Chondrocyte (in vitro differentiated cells): ENCODE data around the gene UNC5A. TPM values are rescaled to one million over a fixed set of nuclear protein-coding genes. Genes with fewer than 3 reads are reported as not detected.

Experiments
- DNase-seq: peaks from one replicate; pipeline ENCODE4 v3.0.0; 2021; ENCODE audit warnings: mixed read lengths, low spot score
- H3K27ac Mint-ChIP-seq: one replicate; pipeline ENCODE4 v1.8.0; 2021; ENCODE audit warnings: mild to moderate bottlenecking, moderate library complexity, mixed read lengths; ENCODE audit not compliant: unreplicated experiment
- H3K27me3 Mint-ChIP-seq: 2 replicates; pipeline ENCODE4 v1.8.0; 2021; ENCODE audit warnings: low read depth, mixed read lengths
- H3K36me3 Mint-ChIP-seq: 2 replicates; pipeline ENCODE4 v1.8.0; 2021; ENCODE audit warnings: low read depth, mixed read lengths
- H3K4me1 Mint-ChIP-seq: 2 replicates; pipeline ENCODE4 v1.8.0; 2021; ENCODE audit warnings: low read depth, mild to moderate bottlenecking, mixed read lengths
- H3K4me3 Mint-ChIP-seq: one replicate; pipeline ENCODE4 v1.8.0; 2021; ENCODE audit warnings: mild to moderate bottlenecking, moderate library complexity, mixed read lengths; ENCODE audit not compliant: unreplicated experiment
- H3K9me3 Mint-ChIP-seq: 2 replicates; pipeline ENCODE4 v1.8.0; 2021; ENCODE audit warnings: low read depth, mixed read lengths
- CTCF ChIP-seq: fragments of 200-600 bp; sonication (generic); IDR thresholded peaks from 2 replicates; pipeline ENCODE4 v1.5.0; 2021; ENCODE audit warnings: antibody characterized with exemption, mild to moderate bottlenecking, moderate library complexity
- total RNA-seq: library from RNA; stranded (reverse); gene quantifications from 3 replicates; pipeline ENCODE4 v1.2.1, GENCODE V29; 2021

The UNC5A gene
- total RNA-seq, 1 donor from 2014 or later, result 0.15 TPM

- H3K27ac Mint-ChIP-seq, result peak overlapping the region; percentile 34
- no peak overlapping the region for H3K4me3 Mint-ChIP-seq
Observed at GRCh38 chr5:176921714-176922113, 111.4 kb downstream of the UNC5A start.

DNA sequence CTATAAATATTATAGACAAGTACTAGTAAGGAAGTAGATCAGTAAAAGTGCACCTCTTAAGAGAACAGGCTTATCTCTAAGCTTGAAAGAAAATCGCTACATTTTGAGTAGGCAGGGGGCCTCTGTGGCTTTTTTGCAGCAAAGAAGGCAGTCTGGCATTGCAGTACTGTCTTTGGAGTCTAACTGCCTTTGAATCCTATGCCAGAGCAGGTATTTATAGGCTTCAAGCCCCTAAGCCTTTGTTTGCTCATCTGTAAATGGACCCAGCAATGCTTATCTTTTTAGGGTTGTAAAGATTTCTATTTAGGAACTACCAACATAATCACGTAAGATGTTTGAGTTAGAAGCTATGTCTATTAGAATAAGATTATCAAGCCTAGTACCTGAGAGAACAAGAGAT, 112.5 kb downstream of the UNC5A start:
- Mint-ChIP-seq H3K9me3 (no peaks in the 10 kb centered on the region), H3K4me3 (no peak overlapping the region), H3K36me3 (peaks cover 13% of the 10 kb centered on the region), H3K27ac (no peak overlapping the region), H3K4me1 (peaks cover 15% of the 10 kb centered on the region), H3K27me3 (no peaks in the 10 kb centered on the region)
- TF ChIP-seq CTCF, result no peak
- no peak for DNase-seq

More at GRCh38 chr5:176921714-176922113, 111.4 kb downstream of the UNC5A start:
- DNase-seq, result no peak
- Mint-ChIP-seq H3K27me3 (no peaks in the 10 kb centered on the region), H3K4me1 (peaks cover 15% of the 10 kb centered on the region), H3K36me3 (peaks cover 13% of the 10 kb centered on the region), H3K9me3 (no peaks in the 10 kb centered on the region)
- TF ChIP-seq CTCF, result no peak

- Mint-ChIP-seq H3K9me3 (no peaks in the 10 kb centered on the region), H3K27ac (no peak overlapping the region), H3K36me3 (peaks cover 14% of the 10 kb centered on the region), H3K4me3 (no peak overlapping the region), H3K4me1 (no peaks in the 10 kb centered on the region), H3K27me3 (no peaks in the 10 kb centered on the region)
- no peak for DNase-seq
- TF ChIP-seq CTCF, result no peak
Observed at GRCh38 chr5:176927562-176927961, 117.2 kb downstream of the UNC5A start.

GRCh38 chr5:176929654-176930053, 119.3 kb downstream of the UNC5A start:
- H3K4me1 Mint-ChIP-seq, result no peaks in the 10 kb centered on the region
- no peak for TF ChIP-seq CTCF
- H3K9me3 Mint-ChIP-seq, result no peaks in the 10 kb centered on the region
- H3K27me3 Mint-ChIP-seq, result no peaks in the 10 kb centered on the region
- H3K27ac Mint-ChIP-seq, result no peak overlapping the region
- H3K36me3 Mint-ChIP-seq, result peaks cover 14% of the 10 kb centered on the region
- no peak for DNase-seq
- H3K4me3 Mint-ChIP-seq, result no peak overlapping the region

Other genes with a start within 250 kb of the UNC5A start
- gene GPRIN1, start 200.4 kb upstream of the UNC5A start, total RNA-seq, result 1.7 to 2.9 TPM (median 2.1 TPM) in 3 replicates
- gene SNCB, start 180.0 kb upstream of the UNC5A start, total RNA-seq, result 0.45 to 0.95 TPM in 2 of 3 replicates, not detected in the other
- gene EIF4E1B, start 179.9 kb upstream of the UNC5A start, total RNA-seq, result not detected in 3 replicates
- 40.8 to 49.8 TPM (median 48.0 TPM) in 3 replicates for gene TSPAN17, start 163.1 kb upstream of the UNC5A start, total RNA-seq
- not detected in 3 replicates for gene HK3, start 88.8 kb downstream of the UNC5A start, total RNA-seq
- 31.5 to 34.2 TPM (median 34.2 TPM) in 3 replicates for gene UIMC1, start 196.2 kb downstream of the UNC5A start, total RNA-seq
- gene ZNF346, start 212.1 kb downstream of the UNC5A start, total RNA-seq, result 15.1 to 24.1 TPM (median 16.4 TPM) in 3 replicates